SJSA1 (cell line): ENCODE data around the gene KPNA3. TPM values are rescaled to one million over a fixed set of nuclear protein-coding genes. Genes with fewer than 3 reads are reported as not detected.
"Not testable (repeated sequence)": the region's sequence is repeated elsewhere in the genome, so short reads cannot be mapped to it uniquely, and the experiment has no call there.

ENCODE experiments used
- DNase-seq, 2 experiments: peaks; one replicate each; pipeline ENCODE4 v3.0.0-alpha.2; 2015 to 2020; ENCODE audit warnings: low spot score in 2 of 2, low read depth in 1 of 2
- H3K27ac ChIP-seq: fragments of 250-450 bp; sonication (Bioruptor Pico); 2 replicates; pipeline ENCODE4 v1.5.1; 2020; ENCODE audit warnings: mild to moderate bottlenecking, moderate library complexity
- H3K27me3 ChIP-seq: fragments of 250-450 bp; sonication (Bioruptor Pico); replicated peaks from 2 replicates; pipeline ENCODE4 v1.5.1; 2020; ENCODE audit warnings: mild to moderate bottlenecking, moderate library complexity
- H3K36me3 ChIP-seq: fragments of 250-450 bp; sonication (Bioruptor Pico); 2 replicates; pipeline ENCODE4 v1.5.1; 2020; ENCODE audit warnings: mild to moderate bottlenecking
- H3K4me1 ChIP-seq: fragments of 250-450 bp; sonication (Bioruptor Pico); replicated peaks from 2 replicates; pipeline ENCODE4 v1.6.1; 2021; ENCODE audit warnings: mild to moderate bottlenecking
- H3K4me3 ChIP-seq: fragments of 250-450 bp; sonication (Bioruptor Pico); 2 replicates; pipeline ENCODE4 v1.5.1; 2020; ENCODE audit warnings: mild to moderate bottlenecking
- H3K9me3 ChIP-seq: fragments of 250-450 bp; sonication (Bioruptor Pico); replicated peaks from 2 replicates; pipeline ENCODE4 v1.5.1; 2020; ENCODE audit warnings: mild to moderate bottlenecking
- total RNA-seq: library from RNA; depleted of rRNA; stranded (reverse); fragments of >200 nt; shearing (Covaris generic); gene quantifications from 2 replicates; pipeline ENCODE4 v1.2.3, GENCODE V29; 2014

KPNA3 gene
- total RNA-seq, 1 experiment from 2014 or later, result 41.1 TPM

DNA sequence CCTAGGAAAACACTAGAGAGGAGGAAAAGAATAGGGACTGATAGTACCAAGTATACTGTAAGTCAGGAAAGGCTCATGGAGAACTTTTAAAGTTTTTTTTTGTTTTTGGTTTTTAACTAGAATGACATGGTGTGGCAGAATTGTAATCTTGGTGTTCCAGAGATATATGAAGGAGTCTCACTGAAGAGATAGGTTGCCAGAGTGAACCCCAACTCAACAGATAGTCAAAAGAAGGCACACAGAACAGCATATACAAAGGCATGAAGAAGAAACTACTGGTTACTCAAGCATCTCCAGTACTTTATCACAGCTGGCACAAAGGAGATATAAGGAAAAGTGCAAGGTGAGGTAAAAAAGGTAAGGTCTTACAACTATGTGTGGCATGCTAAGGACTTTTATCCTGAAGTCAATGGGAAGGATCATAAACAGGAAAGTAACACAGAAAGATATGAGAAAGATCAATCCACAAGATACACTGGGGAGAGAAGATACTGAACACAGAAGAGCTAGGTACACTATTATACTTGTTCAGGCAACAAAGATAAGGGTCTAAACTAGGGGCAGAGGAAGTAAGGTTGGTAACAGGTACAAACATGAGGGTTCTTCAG is 6.0 kb downstream of the KPNA3 start:
- Histone ChIP-seq H3K9me3 (no peaks in the 10 kb centered on the region), H3K4me3 (no peak overlapping the region), H3K27me3 (no peaks in the 10 kb centered on the region), H3K4me1 (peaks cover 11% of the 10 kb centered on the region; the same call in 1 of the 2 replicates), H3K27ac (no peak overlapping the region), H3K36me3 (peaks cover 14% of the 10 kb centered on the region)
- no peak for DNase-seq

DNA sequence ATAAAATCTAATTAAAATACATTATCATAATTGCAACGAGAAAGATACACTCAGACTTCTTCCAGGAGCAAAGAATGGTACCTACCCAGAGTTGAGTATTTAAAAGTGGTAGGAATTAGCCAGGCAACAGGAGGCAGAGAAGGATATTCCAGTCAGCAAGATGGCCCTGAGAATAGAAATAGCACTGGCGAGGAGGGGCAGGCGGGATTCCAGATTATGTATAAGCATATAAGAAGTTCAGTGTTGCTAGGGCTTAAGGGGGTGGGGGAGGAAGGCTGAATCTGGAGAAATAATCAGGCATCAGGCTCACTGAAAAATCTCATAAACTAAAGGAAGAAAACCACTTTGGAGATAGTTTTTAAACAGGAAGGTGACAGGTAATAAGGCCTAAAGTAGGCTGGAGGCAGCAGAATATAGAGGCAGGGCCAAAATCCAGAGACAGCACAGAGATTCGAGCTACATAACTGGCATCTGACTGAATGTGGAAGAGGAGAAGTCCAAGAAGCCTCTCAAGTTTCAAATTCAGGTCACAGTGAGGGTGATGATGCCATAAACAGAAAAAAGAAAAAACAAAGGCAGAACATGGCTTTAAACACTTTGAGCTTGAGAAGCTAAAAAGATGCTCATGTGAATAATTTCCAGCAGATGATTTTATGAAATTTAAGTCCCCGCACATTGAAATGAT is 7.5 kb downstream of the KPNA3 start:
- Histone ChIP-seq H3K27me3 (no peaks in the 10 kb centered on the region), H3K4me1 (no peaks in the 10 kb centered on the region), H3K36me3 (peaks cover 9% of the 10 kb centered on the region), H3K9me3 (no peaks in the 10 kb centered on the region), H3K27ac (no peak overlapping the region), H3K4me3 (no peak overlapping the region)
- no peak for DNase-seq

DNA sequence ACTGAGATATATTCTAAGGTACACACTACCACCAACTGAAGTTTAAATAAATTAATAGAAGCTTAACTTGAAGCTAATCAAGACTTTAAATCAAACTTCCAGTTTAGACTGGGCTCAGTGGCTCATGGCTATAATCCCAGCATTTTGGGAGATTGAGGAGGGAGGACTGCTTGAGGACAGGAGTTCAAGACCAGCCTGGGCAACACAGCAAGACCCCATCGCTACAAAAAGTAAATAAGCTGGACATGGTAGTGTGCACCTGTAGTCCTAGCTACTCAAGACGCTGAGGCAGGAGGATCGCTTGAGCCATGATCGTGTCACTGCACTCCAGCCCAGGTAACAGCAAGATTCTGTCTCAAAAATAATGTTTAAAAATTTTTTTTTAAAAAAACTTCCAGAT is 8.6 kb downstream of the KPNA3 start:
- H3K4me3 ChIP-seq, result no peak overlapping the region
- no peaks in the 10 kb centered on the region for H3K27me3 ChIP-seq
- peaks cover 4% of the 10 kb centered on the region; the same call in 1 of the 2 replicates for H3K36me3 ChIP-seq
- H3K9me3 ChIP-seq, result no peaks in the 10 kb centered on the region
- H3K4me1 ChIP-seq, result no peaks in the 10 kb centered on the region
- no peak for DNase-seq
- H3K27ac ChIP-seq, result no peak overlapping the region

DNA sequence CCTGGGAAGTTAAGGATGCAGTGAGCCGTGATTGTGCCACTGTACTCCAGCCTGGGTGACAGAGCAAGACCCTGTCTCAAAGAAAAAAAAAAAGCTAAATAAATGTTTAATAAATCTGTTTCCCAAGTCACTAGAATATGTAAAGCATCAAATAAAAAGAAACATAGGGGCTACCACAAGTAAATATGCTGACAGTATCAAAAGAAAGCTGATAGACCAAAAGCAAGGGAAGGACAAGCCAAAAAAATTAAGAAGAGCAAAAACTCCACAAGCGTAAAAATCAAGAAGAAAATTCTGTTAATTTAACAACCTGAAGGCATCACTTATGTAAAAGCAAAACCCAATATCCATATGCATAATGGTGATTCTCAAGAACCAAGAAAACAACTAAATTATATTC is 9.7 kb downstream of the KPNA3 start:
- no peaks in the 10 kb centered on the region for H3K4me1 ChIP-seq
- H3K27me3 ChIP-seq, result no peaks in the 10 kb centered on the region
- H3K27ac ChIP-seq, result no peak overlapping the region
- peaks cover 3% of the 10 kb centered on the region; the same call in 1 of the 2 replicates for H3K36me3 ChIP-seq
- DNase-seq, result no peak
- no peaks in the 10 kb centered on the region for H3K9me3 ChIP-seq
- H3K4me3 ChIP-seq, result no peak overlapping the region

DNA sequence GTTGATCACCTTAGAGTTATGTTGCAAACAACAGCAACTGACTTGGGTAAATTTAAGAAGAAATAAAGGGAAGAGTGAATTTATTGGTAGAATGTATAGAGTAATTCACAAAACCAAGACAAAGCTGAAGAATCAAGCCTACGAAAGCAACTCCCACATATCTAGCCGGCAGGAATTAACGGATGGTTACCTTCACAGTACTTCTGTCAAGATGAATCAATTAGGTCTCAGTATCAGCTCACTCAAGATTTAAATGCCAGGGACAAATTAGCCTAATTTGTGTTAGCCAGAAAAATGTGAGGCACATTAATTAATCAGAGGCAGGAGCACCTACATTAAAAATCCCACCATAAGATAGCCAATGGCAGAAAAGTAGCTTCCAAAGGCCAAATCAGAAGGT is 10.7 kb downstream of the KPNA3 start:
- H3K4me3 ChIP-seq, result no peak overlapping the region
- DNase-seq, result no peak
- no peak overlapping the region for H3K27ac ChIP-seq
- H3K36me3 ChIP-seq, result peaks cover 3% of the 10 kb centered on the region; the same call in 1 of the 2 replicates
- H3K27me3 ChIP-seq, result no peaks in the 10 kb centered on the region
- no peaks in the 10 kb centered on the region for H3K4me1 ChIP-seq
- no peaks in the 10 kb centered on the region for H3K9me3 ChIP-seq

DNA sequence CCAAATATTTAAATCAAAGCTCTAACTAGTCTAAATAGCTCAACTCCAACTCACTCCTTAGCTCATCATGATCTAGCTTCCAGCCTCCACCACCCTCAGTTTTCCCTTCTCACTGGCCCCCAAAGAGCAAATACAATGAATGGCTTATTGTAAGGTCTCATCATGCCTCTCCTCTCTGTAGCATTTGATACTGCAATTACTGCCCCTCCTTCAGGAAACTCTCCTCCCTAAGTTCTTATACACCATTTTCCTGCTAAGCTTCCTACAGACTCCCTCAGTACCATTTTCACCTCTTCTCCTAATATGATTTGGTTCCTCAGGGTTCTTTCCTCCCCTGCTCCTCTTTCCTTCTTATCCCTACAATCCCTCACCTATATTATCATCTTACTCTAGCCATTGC is 12.8 kb downstream of the KPNA3 start:
- no peak for DNase-seq
- Histone ChIP-seq H3K27me3 (no peaks in the 10 kb centered on the region), H3K9me3 (no peaks in the 10 kb centered on the region), H3K4me1 (no peaks in the 10 kb centered on the region), H3K36me3 (no peaks in the 10 kb centered on the region), H3K4me3 (no peak overlapping the region), H3K27ac (no peak overlapping the region)

DNA sequence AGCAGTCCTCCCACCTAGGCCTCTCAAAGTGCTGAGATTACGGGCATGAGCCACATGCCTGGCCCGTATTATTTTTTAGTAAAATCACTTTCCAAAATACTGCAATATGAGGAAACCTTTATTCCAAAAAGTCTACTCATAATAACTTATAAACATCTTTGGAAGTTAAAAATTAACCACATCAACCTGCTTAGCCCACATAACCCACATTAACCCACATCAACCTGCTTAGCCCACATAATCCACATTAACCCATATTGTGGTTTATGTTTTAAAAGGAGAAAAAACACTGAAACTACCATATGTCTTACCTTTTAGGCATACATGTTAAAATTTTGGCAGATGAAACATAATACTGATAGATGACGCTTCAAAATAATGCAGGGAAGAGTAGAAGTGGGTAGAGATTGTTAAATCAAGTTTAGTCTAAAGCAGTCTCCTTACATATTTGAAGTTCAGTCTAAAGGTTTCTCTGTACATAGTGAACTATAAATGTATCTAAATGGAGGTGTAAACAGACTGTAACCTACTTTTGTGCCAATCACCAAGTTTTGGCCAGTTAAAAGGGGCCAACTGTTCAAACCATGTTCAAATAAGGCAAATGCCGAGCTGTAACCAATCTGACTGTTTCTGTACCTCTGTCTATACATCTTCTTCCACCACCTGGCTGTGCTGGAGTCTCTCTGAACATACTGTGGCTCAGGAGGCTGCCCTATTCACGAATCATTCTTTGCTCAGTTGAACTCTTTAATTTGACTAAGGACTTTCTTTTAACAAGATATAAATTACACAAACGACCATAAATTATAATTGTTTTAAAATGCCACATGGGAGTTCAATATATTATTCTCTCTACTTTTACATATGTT is 14.5 kb downstream of the KPNA3 start:
- Histone ChIP-seq H3K4me3 (no peak overlapping the region), H3K9me3 (no peaks in the 10 kb centered on the region), H3K27ac (no peak overlapping the region), H3K4me1 (no peaks in the 10 kb centered on the region), H3K27me3 (no peaks in the 10 kb centered on the region), H3K36me3 (no peaks in the 10 kb centered on the region)
- no peak for DNase-seq

DNA sequence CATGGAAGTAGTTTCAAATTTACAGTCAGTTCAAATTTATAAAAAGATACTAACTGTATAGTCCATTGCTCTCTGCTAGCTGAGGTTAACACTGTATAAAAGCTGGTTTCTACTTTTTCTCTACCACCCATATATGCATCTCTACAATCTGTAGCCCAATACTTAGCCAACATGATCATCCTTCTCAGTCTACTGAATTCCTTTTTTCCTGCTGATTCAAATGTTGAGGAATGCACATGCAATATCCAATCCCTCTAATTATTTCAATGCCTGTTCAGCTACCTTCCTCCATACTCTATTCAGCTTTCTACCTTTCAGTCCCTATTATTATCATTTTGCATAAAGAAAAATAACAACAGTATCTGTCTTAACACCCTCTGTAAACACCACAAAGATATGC is 15.6 kb downstream of the KPNA3 start:
- Histone ChIP-seq H3K36me3 (no peaks in the 10 kb centered on the region), H3K9me3 (no peaks in the 10 kb centered on the region), H3K27me3 (no peaks in the 10 kb centered on the region), H3K27ac (no peak overlapping the region), H3K4me3 (no peak overlapping the region), H3K4me1 (no peaks in the 10 kb centered on the region)
- no peak for DNase-seq

DNA sequence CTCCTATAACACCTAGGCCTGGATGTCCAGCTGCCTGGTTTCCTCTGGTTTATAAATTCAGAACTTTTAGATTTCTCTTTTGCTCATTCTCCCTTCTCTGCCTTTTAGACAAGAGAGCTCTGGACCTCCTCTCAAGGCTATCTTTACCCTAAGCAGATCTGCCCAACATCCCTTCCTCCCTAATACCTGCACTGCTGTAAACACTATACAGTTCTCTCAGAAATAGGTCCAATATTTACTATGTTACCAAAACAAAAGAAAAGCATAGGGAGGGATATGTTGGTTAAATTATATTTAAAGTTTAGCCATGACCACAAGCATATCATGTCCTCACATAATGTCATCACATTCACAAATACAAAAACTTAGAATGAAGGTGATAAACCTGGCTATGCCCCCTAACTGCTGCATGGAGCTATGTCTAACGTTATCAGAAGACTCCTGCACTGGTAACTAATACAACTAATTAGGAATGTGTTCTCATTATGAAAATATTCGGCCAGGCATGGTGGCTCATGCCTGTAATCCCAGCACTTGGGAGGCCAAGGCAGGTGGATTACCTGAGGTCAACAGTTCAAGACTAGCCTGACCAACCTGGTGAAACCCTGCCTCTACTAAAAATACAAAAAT is 18.0 kb downstream of the KPNA3 start:
- Histone ChIP-seq H3K9me3 (no peaks in the 10 kb centered on the region), H3K36me3 (no peaks in the 10 kb centered on the region), H3K4me3 (no peak overlapping the region), H3K27ac (no peak overlapping the region), H3K27me3 (no peaks in the 10 kb centered on the region), H3K4me1 (no peaks in the 10 kb centered on the region)
- no peak for DNase-seq

DNA sequence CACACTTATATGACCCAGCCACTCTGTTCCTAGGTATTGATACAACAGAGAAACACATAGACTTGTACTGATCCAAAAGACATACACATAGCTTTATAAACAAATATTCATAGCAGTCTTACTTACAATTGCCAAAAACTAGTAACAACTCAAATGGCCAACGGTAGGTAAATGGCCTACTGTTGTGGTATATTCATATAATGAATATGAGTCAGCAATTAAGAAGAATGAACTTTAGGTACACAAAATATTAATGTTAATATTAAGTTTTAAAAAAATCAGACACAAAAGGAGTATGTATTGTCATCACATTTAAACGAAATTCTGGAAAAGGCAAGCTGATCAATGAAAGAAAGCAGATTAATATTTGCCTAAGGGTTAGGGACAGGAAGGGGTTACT is 19.7 kb downstream of the KPNA3 start:
- H3K9me3 ChIP-seq, result no peaks in the 10 kb centered on the region
- H3K27me3 ChIP-seq, result no peaks in the 10 kb centered on the region
- H3K4me1 ChIP-seq, result no peaks in the 10 kb centered on the region
- H3K36me3 ChIP-seq, result no peaks in the 10 kb centered on the region
- no peak overlapping the region for H3K4me3 ChIP-seq
- no peak overlapping the region for H3K27ac ChIP-seq
- no peak for DNase-seq

DNA sequence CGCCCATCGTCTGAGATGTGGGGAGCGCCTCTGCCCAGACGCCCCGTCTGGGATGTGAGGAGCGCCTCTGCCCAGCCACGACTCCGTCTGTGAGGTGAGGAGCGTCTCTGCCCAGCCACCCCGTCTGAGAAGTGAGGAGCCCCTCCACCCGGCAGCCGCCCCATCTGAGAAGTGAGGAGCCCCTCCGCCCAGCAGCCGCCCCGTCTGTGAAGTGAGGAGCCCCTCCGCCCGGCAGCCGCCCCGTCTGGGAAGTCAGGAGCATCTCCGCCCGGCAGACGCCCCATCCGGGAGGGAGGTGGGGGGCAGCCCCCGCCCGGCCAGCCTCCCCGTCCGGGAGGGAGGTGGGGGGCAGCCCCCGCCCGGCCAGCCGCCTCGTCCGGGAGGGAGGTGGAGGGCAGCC is 30.7 kb downstream of the KPNA3 start:
- H3K36me3 ChIP-seq, H3K4me1 ChIP-seq, H3K27me3 ChIP-seq, H3K9me3 ChIP-seq, H3K4me3 ChIP-seq, H3K27ac ChIP-seq, DNase-seq: not testable (repeated sequence)

DNA sequence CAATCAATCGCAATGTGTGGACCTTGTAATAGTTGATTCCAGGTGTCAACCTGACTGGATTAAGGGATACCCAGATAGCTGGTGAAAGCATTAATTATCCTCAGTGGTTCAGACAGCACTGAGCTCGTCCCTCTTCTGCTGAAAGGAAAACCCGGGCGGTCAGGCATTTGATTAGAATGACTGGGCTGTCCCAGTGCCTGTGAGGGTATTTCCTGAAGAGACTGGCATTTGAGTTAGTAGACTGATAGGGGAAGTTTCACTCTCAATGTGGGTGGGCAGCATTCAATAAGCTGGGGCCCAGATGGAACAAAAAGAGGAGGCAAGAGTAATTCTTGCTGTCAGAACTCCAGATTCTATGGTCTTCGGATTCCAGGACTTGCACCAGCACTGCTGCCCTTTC is 31.9 kb downstream of the KPNA3 start:
- Histone ChIP-seq H3K36me3 (no peaks in the 10 kb centered on the region), H3K4me1 (no peaks in the 10 kb centered on the region), H3K9me3 (no peaks in the 10 kb centered on the region), H3K4me3 (no peak overlapping the region), H3K27me3 (no peaks in the 10 kb centered on the region), H3K27ac (no peak overlapping the region)
- peak in 1 of 2 experiments; percentile 3 for DNase-seq

DNA sequence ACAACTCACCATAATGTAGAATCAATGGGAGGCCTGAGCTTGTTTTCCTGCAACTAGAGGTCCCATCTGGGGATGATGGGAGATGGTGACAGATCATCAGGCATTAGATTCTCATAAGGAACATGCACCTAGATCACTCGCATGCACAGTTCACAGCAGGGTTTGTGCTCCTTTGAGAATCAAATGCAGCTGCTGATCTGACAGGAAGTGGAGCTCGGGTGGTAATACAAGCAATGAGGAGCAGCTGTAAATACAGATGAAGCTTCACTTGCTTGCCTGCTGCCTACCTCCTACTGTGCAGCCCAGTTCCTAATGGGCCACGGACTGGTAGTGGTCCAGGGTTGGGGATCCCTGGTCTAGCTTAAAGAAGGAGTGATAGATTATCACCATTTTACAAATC is 33.0 kb downstream of the KPNA3 start:
- H3K27me3 ChIP-seq, result no peaks in the 10 kb centered on the region
- no peak for DNase-seq
- H3K4me3 ChIP-seq, result no peak overlapping the region
- no peaks in the 10 kb centered on the region for H3K36me3 ChIP-seq
- no peak overlapping the region for H3K27ac ChIP-seq
- H3K4me1 ChIP-seq, result no peaks in the 10 kb centered on the region
- H3K9me3 ChIP-seq, result no peaks in the 10 kb centered on the region

DNA sequence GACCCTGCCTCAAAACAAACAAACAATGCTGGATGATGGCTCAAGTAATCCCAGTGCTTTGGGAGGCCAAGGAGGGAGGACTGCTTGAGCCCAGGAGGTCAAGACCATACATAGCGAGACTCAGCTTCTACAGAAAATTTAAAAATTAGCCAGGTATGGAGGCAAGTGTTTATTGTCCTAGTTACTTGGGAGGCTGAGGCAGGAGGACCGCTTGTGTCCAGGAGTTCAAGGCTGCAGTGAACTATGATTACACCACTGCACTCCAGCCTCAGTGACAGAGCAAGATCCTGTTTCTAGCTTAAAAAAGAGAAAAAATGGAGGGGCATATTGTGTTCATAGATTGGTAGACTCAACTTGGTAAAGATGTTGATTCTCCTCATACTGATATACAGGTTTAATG is 36.2 kb downstream of the KPNA3 start:
- no peaks in the 10 kb centered on the region for H3K9me3 ChIP-seq
- H3K36me3 ChIP-seq, result no peaks in the 10 kb centered on the region
- H3K27ac ChIP-seq, result no peak overlapping the region
- H3K4me1 ChIP-seq, result no peaks in the 10 kb centered on the region
- no peak for DNase-seq
- H3K27me3 ChIP-seq, result no peaks in the 10 kb centered on the region
- H3K4me3 ChIP-seq, result no peak overlapping the region
